Activated naive CD8-positive, alpha-beta T cell treated with anti-CD3 and anti-CD28 coated beads for 36 hours (primary cell): ENCODE measurements around the gene BACE1-AS. TPM values are rescaled to one million over a fixed set of nuclear protein-coding genes. Genes with fewer than 3 reads are reported as not detected.

Experiments
- DNase-seq: peaks from one replicate; pipeline ENCODE4 v3.0.0; 2021
- H3K27ac Mint-ChIP-seq: one replicate; pipeline ENCODE4 v1.8.0; 2022; ENCODE audit warnings: mild to moderate bottlenecking, moderate library complexity, mixed read lengths
- H3K27me3 Mint-ChIP-seq: one replicate; pipeline ENCODE4 v1.8.0; 2022; ENCODE audit warnings: mild to moderate bottlenecking, mixed read lengths
- H3K36me3 Mint-ChIP-seq: one replicate; pipeline ENCODE4 v1.8.0; 2021; ENCODE audit warnings: mild to moderate bottlenecking, mixed read lengths
- H3K4me1 Mint-ChIP-seq: one replicate; pipeline ENCODE4 v1.8.0; 2021; ENCODE audit warnings: mixed read lengths
- H3K4me3 Mint-ChIP-seq: one replicate; pipeline ENCODE4 v1.8.0; 2022; ENCODE audit warnings: mild to moderate bottlenecking, moderate library complexity, mixed read lengths
- H3K9me3 Mint-ChIP-seq: one replicate; pipeline ENCODE4 v1.8.0; 2022; ENCODE audit warnings: mixed read lengths
- total RNA-seq, 2 experiments: library from RNA; stranded (reverse); gene quantifications; one replicate each; pipeline ENCODE4 v1.2.3, GENCODE V29; 2021

The BACE1-AS gene
- total RNA-seq, 2 experiments from 2014 or later: 3.1 to 3.8 TPM

DNA sequence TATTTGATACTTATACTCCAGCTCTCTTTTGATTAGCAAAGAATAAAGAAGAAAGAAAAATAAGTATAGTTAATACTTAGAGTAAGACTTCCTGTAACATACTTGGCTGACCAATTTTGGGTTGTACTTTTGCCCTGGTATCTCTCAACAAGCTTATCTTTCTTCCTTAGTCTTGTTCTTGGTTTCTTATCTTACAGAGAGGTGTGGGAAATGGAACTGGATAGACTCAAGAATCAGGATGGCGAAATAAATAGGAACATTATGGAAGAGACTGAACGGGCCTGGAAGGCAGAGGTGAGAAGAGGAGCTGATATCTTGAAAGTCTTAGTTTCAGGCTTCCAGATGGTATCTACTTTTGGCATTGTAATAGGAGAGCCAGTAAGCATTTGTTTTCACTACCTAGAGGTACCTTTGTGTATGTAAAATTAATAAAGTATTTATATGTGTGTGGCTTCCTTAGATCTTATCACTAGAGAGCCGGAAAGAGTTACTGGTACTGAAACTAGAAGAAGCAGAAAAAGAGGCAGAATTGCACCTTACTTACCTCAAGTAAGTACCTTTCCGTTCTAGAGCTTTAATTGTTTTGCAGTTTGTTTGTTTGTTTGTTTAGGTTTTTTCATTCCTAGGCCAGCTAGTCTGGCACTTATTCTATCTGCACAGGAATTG, 11.3 kb upstream of the BACE1-AS start:
- Mint-ChIP-seq H3K27me3 (no peaks in the 10 kb centered on the region), H3K36me3 (peaks cover 15% of the 10 kb centered on the region), H3K9me3 (no peaks in the 10 kb centered on the region), H3K4me3 (no peak overlapping the region), H3K4me1 (no peaks in the 10 kb centered on the region), H3K27ac (no peak overlapping the region)
- DNase-seq: no peak

DNA sequence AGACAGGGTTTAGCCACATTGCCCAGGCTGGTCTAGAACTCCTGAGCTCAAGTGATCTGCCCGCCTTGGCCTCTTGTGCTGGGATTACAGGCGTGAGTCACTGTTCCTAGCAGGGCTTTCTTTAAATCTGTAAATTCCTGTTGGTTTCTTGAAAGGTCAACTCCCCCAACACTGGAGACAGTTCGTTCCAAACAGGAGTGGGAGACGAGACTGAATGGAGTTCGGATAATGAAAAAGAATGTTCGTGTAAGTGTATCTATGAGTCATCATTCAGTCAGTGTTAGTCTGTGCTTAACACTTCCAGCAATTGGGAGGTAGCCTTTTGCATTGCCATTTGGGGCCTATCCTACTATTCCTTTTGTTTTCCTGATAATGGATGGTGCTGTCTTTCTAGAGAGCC, 10.0 kb upstream of the BACE1-AS start:
- Mint-ChIP-seq H3K36me3 (peaks cover 12% of the 10 kb centered on the region), H3K9me3 (no peaks in the 10 kb centered on the region), H3K4me1 (no peaks in the 10 kb centered on the region), H3K27ac (no peak overlapping the region), H3K4me3 (no peak overlapping the region), H3K27me3 (no peaks in the 10 kb centered on the region)
- no peak for DNase-seq

DNA sequence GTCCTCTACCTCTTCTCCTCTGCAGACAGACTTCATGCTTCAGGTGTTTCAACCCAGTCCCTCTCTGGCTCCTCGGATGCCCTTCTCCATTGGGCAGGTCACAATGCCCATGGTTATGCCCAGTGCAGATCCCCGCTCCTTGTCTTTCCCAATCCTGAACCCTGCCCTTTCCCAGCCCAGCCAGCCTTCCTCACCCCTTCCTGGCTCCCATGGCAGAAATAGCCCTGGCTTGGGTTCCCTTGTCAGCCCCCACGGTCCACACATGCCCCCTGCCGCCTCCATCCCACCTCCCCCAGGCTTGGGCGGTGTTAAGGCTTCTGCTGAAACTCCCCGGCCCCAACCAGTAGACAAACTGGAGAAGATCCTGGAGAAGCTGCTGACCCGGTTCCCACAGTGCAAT, 9.3 kb upstream of the BACE1-AS start:
- no peaks in the 10 kb centered on the region for H3K4me1 Mint-ChIP-seq
- no peaks in the 10 kb centered on the region for H3K9me3 Mint-ChIP-seq
- no peak for DNase-seq
- peaks cover 12% of the 10 kb centered on the region for H3K36me3 Mint-ChIP-seq
- no peaks in the 10 kb centered on the region for H3K27me3 Mint-ChIP-seq
- no peak overlapping the region for H3K27ac Mint-ChIP-seq
- H3K4me3 Mint-ChIP-seq: no peak overlapping the region

DNA sequence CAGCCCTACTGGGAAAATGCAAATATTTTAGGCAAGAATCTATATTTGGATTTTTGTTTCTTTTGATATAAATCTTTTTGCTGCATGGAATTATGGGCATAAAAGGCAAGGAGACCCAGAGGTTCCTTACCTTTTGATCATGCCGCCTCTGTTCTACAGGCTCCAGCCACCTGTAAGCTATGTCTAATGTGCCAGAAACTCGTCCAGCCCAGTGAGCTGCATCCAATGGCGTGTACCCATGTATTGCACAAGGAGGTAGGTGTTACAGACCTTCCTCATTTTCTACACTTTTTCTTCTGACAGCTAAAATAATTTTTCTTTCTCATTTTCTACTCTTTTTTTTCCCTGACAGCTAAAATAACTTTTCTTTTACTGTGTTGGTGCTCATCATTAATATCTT, 8.2 kb upstream of the BACE1-AS start:
- Mint-ChIP-seq H3K27me3 (no peaks in the 10 kb centered on the region), H3K4me3 (no peak overlapping the region), H3K4me1 (no peaks in the 10 kb centered on the region), H3K36me3 (peaks cover 12% of the 10 kb centered on the region), H3K27ac (no peak overlapping the region), H3K9me3 (no peaks in the 10 kb centered on the region)
- DNase-seq: no peak

DNA sequence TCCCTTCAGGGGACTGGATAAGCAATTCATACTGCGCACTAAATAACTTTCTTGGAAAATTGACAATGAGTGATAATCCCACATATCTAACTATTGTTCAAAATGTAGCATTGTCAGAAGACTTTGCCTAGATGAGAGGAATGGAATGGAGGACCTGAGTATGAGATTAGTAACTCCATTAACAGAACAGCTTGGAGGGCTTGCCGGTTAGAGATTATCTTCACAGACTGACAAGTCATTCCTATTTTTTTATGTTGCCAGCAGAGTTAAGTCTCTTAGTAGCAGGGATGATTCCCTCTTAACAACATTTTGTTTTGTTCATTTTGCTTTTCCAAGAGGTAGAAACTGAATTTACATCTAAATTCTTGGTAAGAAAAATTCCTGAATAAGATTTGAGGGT, 7.1 kb upstream of the BACE1-AS start:
- H3K36me3 Mint-ChIP-seq: peaks cover 12% of the 10 kb centered on the region
- DNase-seq: no peak
- H3K27me3 Mint-ChIP-seq: no peaks in the 10 kb centered on the region
- no peak overlapping the region for H3K27ac Mint-ChIP-seq
- no peak overlapping the region for H3K4me3 Mint-ChIP-seq
- no peaks in the 10 kb centered on the region for H3K4me1 Mint-ChIP-seq
- no peaks in the 10 kb centered on the region for H3K9me3 Mint-ChIP-seq

DNA sequence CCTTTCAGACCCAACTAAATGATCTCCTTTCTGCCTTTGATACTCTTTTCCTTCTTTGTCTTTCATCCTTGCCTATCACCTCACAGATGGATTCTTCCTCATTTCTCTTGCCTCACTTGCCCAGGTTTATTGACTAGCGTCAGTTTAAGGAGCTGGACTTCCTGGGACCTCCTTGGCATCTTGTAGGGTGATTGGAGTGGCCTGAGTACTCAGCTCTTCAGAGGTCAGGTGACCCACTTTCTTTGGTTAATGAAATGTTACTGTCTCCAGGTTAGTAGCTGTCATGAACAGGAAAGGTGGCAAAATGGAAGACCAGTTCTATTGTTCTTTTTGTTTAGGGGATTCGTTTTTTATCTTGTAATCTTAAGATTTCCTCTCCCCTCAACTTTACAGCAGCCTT, 4.6 kb upstream of the BACE1-AS start:
- H3K27me3 Mint-ChIP-seq: no peaks in the 10 kb centered on the region
- H3K36me3 Mint-ChIP-seq: peaks cover 11% of the 10 kb centered on the region
- no peak overlapping the region for H3K27ac Mint-ChIP-seq
- H3K4me1 Mint-ChIP-seq: no peaks in the 10 kb centered on the region
- no peak overlapping the region for H3K4me3 Mint-ChIP-seq
- DNase-seq: no peak
- no peaks in the 10 kb centered on the region for H3K9me3 Mint-ChIP-seq

DNA sequence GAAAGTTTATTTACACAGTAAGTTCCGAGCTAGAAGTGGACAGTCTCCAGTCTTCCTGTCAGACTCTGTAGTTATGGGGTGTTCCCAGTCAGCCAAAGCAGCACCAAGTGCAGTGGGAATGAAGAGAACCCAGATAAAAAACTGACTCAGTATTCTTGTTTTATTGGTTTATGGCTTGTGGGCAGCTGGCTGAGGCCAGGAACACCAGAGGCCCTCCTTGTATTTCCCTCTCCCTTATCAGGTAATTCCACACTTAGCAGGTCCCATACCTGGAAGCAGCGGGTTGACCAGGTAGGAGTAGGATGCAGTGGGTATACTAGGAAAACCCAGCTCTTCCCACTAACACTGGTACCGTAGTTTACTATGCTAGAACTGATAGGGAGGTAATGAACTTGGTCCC, 3.5 kb upstream of the BACE1-AS start:
- Mint-ChIP-seq H3K4me1 (no peaks in the 10 kb centered on the region), H3K27me3 (no peaks in the 10 kb centered on the region), H3K9me3 (no peaks in the 10 kb centered on the region), H3K36me3 (peaks cover 4% of the 10 kb centered on the region), H3K4me3 (no peak overlapping the region), H3K27ac (no peak overlapping the region)
- DNase-seq: no peak

DNA sequence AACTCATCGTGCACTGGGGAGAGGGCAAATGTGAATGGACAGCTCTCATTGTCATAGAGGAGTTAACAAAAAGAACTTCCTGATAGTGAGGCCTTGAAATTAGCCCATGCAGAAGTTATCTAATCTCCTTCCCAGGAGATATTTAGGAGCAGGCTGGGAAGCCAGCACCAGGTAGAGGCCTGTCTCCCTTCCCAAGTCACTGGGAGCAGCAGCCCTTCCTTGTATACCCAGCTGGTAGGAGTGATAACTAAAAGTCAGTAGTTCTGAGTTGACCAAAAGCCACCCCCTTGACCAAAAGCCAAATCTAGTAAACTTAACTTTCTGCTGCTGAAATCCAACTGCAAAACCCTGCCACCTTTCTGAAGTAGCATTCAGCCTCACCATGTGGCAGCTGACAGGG, 1.4 kb upstream of the BACE1-AS start:
- H3K36me3 Mint-ChIP-seq: no peaks in the 10 kb centered on the region
- H3K27ac Mint-ChIP-seq: no peak overlapping the region
- H3K4me3 Mint-ChIP-seq: no peak overlapping the region
- no peaks in the 10 kb centered on the region for H3K27me3 Mint-ChIP-seq
- no peak for DNase-seq
- H3K4me1 Mint-ChIP-seq: no peaks in the 10 kb centered on the region
- no peaks in the 10 kb centered on the region for H3K9me3 Mint-ChIP-seq

DNA sequence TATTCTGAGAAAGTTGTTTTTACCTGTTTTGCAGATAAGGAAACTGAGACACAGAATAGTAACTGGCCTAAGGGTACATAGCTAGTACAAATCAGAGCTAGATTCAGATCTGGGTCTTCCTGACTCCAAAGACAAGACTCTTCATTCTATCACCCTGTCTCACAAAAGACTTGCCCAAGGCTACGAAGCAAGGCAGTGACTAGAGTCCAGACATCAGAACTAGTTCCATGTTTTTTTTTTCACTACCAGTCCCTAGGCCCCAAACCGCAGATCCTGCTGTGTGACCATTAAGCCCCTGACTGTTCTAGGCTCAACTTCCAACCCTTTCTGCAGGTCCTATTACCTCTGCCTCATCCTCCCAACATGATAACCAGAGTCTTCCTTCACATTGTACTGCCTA, 1.5 kb downstream of the BACE1-AS start:
- H3K36me3 Mint-ChIP-seq: no peaks in the 10 kb centered on the region
- H3K4me1 Mint-ChIP-seq: no peaks in the 10 kb centered on the region
- H3K9me3 Mint-ChIP-seq: no peaks in the 10 kb centered on the region
- no peak for DNase-seq
- no peak overlapping the region for H3K4me3 Mint-ChIP-seq
- no peak overlapping the region for H3K27ac Mint-ChIP-seq
- no peaks in the 10 kb centered on the region for H3K27me3 Mint-ChIP-seq

DNA sequence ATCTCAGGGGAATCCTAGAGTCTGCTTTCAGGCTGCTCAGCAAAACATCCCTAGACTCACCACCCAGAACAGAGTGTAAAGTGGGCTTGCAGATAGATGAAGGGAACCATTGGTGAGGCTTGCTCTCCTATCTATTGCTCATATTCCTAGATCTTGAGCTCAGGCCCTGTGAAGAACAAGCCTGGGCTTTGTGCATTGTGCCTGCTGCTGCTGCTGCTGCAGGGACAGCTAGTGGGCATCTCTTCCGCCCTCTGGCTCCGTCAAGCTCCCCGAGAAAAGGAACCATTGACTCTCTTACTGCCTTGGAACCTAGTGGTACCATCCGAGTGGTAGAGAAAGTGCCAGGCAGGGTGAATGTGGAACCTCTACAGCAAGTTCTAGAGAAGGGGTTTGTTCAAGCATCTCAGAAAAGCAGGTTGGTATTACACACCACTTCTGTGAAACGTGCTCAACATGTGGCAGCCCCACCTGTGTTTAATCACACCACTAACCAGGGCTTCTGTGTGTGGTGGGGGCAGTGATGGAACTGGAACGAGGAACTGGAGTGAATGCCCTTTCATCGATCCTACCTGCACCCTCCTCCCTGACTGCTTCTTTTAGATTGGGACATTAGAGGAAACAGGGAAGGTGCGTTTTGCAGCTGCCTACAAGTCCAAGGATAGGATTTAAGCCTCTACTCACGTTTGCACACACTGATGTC, 4.4 kb downstream of the BACE1-AS start:
- no peaks in the 10 kb centered on the region for H3K36me3 Mint-ChIP-seq
- no peaks in the 10 kb centered on the region for H3K27me3 Mint-ChIP-seq
- no peak overlapping the region for H3K4me3 Mint-ChIP-seq
- H3K4me1 Mint-ChIP-seq: no peaks in the 10 kb centered on the region
- no peak for DNase-seq
- no peaks in the 10 kb centered on the region for H3K9me3 Mint-ChIP-seq
- no peak overlapping the region for H3K27ac Mint-ChIP-seq

DNA sequence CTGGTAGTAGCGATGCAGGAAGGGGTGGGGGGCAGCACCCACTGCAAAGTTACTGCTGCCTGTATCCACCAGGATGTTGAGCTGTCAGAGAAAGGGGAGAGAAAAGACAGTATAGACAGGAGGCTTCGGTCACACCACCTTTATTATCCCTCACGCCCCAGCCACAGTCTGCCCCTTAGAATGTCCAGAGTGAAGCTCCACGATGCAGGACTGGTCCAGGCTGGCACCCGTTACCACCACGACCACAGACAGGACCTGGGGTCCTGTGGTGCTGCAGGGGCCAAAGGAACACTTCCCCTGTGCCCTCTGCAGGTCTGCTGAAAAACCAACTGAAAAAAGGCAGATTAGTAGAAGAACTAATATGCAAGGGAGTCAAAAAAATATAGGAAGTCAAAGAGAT, 5.7 kb downstream of the BACE1-AS start:
- H3K9me3 Mint-ChIP-seq: no peaks in the 10 kb centered on the region
- no peak overlapping the region for H3K4me3 Mint-ChIP-seq
- H3K4me1 Mint-ChIP-seq: no peaks in the 10 kb centered on the region
- no peak for DNase-seq
- H3K36me3 Mint-ChIP-seq: no peaks in the 10 kb centered on the region
- no peaks in the 10 kb centered on the region for H3K27me3 Mint-ChIP-seq
- H3K27ac Mint-ChIP-seq: no peak overlapping the region

DNA sequence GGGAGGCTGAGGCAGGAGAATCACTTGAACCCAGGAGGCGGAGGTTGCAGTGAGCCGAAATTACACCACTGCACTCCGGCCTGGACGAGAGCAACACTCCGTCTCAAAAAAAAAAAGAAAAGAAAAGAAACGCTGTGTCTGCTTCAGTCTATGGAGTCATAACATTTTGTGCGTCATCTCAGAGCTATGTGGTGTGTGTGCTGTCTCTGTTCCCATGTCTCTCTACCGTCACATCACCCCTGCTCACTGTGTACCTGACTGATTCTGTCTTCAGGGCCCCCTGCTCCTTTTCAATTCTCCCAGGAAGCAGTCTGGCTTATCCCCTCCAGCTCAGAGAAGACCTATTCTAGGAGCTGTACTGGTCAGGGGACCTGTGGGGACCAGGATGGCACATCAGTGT, 7.0 kb downstream of the BACE1-AS start:
- no peak for DNase-seq
- Mint-ChIP-seq H3K27me3 (no peaks in the 10 kb centered on the region), H3K27ac (no peak overlapping the region), H3K9me3 (no peaks in the 10 kb centered on the region), H3K4me3 (no peak overlapping the region), H3K36me3 (no peaks in the 10 kb centered on the region), H3K4me1 (no peaks in the 10 kb centered on the region)

DNA sequence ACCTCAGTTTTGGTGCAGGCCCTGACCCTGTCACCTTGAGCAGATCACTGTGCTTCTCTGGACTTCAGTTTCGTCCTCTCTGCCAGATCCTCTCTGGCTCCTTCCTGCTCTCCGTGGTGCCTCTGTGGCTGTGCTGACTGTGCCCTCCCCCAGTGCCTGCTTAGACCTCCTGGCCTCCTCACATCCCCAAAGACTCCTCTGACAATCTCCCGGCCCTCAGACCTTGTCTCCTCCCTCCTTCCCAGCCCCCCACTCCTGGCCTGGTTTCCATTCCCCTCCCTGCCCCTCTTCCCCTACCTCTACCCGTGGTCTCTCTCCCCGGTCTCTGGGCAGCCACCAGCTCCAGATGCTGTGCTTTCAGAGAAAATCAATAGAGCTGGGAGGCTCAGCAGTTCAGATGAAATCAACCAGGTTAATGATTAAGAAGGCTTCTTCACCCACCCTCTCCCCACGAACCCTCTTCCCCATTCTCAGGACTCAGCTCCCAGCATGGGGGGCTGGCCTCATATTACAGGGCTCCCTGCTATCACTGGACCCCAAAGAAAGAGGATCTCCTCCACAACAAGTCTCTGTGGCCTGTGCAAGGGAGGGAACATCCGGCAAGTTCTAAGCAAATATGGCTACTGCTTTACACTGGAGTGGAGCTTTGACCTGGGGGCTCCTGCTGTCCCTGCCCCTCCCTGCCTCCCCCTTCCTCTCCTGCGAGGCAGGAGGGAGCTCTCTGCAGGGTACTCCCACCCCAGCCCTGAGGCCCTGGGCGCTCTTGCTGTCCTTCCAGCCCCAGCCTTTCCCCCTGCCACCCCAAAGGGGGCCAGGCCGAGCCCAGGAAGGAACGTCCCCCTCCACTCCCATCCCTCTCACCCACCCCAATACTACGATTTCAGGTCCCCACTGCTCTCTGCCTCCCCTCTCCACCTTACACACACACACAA, 8.5 kb downstream of the BACE1-AS start:
- Mint-ChIP-seq H3K36me3 (no peaks in the 10 kb centered on the region), H3K27me3 (no peaks in the 10 kb centered on the region), H3K9me3 (no peaks in the 10 kb centered on the region), H3K4me1 (no peaks in the 10 kb centered on the region), H3K27ac (no peak overlapping the region), H3K4me3 (no peak overlapping the region)
- no peak for DNase-seq

DNA sequence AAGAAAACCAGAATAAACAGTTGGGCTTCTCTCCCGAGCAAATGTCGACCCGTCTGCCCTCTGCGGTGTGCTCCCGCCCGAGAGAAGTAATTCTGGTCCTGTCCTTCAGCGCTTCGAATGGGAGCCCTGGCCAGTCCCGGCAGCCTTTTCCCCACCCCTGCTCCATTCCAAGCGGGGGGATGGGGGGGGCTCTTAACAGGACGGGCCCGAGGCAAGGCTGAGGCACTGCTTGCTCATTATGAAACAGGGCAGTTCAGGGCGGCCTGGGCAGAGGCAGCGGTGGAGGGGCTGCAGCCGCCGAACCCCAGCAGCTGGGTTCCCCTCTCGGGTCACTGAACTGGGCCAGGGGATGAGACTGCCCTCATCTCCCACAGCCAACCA, 9.1 kb downstream of the BACE1-AS start:
- H3K4me1 Mint-ChIP-seq: no peaks in the 10 kb centered on the region
- DNase-seq: no peak
- no peaks in the 10 kb centered on the region for H3K27me3 Mint-ChIP-seq
- H3K36me3 Mint-ChIP-seq: no peaks in the 10 kb centered on the region
- no peak overlapping the region for H3K27ac Mint-ChIP-seq
- no peak overlapping the region for H3K4me3 Mint-ChIP-seq
- H3K9me3 Mint-ChIP-seq: no peaks in the 10 kb centered on the region

DNA sequence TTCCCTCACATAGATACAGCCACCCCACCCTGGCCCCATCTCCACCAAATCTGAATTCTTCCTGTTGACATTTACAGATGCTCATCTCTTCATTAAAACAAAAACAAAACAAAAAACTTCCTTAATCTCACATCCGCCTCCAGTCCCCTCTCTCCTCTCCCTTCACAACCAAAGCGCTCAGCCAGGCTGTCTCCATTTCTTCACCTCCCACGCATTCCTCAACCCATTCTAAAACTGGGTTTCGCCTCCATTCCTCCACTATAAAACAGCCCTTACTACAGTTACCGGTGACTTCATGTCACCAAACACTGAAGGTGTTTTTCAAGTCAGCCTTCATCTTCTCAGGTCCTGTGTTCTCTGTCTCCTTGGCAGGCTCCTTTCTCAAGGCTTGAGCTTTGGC, 9.6 kb downstream of the BACE1-AS start:
- Mint-ChIP-seq H3K4me1 (no peaks in the 10 kb centered on the region), H3K27ac (no peak overlapping the region)

More for the DNA sequence above, 9.6 kb downstream of the BACE1-AS start:
- H3K36me3 Mint-ChIP-seq: no peaks in the 10 kb centered on the region
- no peak overlapping the region for H3K4me3 Mint-ChIP-seq
- H3K9me3 Mint-ChIP-seq: no peaks in the 10 kb centered on the region
- no peak for DNase-seq
- H3K27me3 Mint-ChIP-seq: no peaks in the 10 kb centered on the region
